ENCODE results near the gene ZBTB18. TPM values are rescaled to one million over a fixed set of nuclear protein-coding genes. Genes with fewer than 3 reads are reported as not detected.

The ZBTB18 gene
- total RNA-seq, 1 experiment from 2014 or later = 4.4 TPM

GRCh38 chr1:244052016-244052727 lies 1.1 kb downstream of the ZBTB18 start:
- Histone ChIP-seq H3K36me3 (no peaks in the 10 kb centered on the region), H3K27me3 (peaks cover 17% of the 10 kb centered on the region), H3K9me3 (no peaks in the 10 kb centered on the region), H3K4me3 (no peak overlapping the region)
- no peak for DNase-seq

DNA sequence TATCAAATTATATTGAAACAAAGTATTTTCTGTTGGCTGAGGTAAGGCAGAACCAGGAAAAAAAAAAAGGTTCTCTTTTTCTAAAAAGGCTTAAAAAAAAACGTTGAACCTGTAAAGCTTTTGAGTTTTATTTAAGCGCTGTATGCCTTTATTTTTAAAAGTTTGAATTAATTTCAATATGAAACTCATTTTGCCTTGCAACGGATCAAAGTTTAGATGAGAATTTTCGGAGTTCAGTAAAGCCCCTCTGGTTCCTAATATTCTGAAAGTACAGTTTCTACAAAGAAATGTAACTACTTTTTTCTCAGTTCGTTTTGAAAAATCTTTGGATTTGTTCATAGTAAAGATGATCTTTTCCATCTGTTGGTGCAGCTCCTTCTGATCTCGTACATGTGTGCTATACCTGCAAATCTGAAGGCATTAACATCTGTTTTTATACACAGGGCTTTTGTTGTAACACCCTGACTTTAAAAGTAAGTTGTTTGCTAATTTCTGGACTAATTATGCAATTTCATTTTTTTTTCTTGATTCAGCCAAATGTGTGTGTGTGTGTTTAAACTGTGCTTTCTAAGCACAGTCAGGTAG lies 1.7 kb downstream of the ZBTB18 start:
- H3K4me3 ChIP-seq = no peak overlapping the region
- H3K27me3 ChIP-seq = peaks cover 11% of the 10 kb centered on the region
- no peak for DNase-seq
- no peaks in the 10 kb centered on the region for H3K36me3 ChIP-seq
- H3K9me3 ChIP-seq = no peaks in the 10 kb centered on the region

- peaks cover 10% of the 10 kb centered on the region for H3K27me3 ChIP-seq
- no peaks in the 10 kb centered on the region for H3K36me3 ChIP-seq
- DNase-seq = no peak
- H3K9me3 ChIP-seq = no peaks in the 10 kb centered on the region
- H3K4me3 ChIP-seq = no peak overlapping the region
Measured at GRCh38 chr1:244053831-244054230, 2.7 kb downstream of the ZBTB18 start.

DNA sequence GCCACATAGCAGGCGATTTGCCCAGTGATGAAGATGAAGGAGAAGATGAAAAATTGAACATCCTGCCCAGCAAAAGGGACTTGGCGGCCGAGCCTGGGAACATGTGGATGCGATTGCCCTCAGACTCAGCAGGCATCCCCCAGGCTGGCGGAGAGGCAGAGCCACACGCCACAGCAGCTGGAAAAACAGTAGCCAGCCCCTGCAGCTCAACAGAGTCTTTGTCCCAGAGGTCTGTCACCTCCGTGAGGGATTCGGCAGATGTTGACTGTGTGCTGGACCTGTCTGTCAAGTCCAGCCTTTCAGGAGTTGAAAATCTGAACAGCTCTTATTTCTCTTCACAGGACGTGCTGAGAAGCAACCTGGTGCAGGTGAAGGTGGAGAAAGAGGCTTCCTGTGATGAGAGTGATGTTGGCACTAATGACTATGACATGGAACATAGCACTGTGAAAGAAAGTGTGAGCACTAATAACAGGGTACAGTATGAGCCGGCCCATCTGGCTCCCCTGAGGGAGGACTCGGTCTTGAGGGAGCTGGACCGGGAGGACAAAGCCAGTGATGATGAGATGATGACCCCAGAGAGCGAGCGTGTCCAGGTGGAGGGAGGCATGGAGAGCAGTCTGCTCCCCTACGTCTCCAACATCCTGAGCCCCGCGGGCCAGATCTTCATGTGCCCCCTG lies 3.3 kb downstream of the ZBTB18 start:
- no peaks in the 10 kb centered on the region for H3K36me3 ChIP-seq
- no peaks in the 10 kb centered on the region for H3K9me3 ChIP-seq
- no peak for DNase-seq
- H3K27me3 ChIP-seq = peaks cover 10% of the 10 kb centered on the region
- H3K4me3 ChIP-seq = no peak overlapping the region

- Histone ChIP-seq H3K9me3 (no peaks in the 10 kb centered on the region), H3K4me3 (no peak overlapping the region), H3K36me3 (no peaks in the 10 kb centered on the region), H3K27me3 (peaks cover 11% of the 10 kb centered on the region)
- no peak for DNase-seq
Measured at GRCh38 chr1:244054924-244055263, 3.8 kb downstream of the ZBTB18 start.

GRCh38 chr1:244056577-244056976 lies 5.5 kb downstream of the ZBTB18 start:
- Histone ChIP-seq H3K9me3 (no peaks in the 10 kb centered on the region), H3K4me3 (no peak overlapping the region), H3K27me3 (peaks cover 5% of the 10 kb centered on the region; the same call in 1 of the 2 replicates), H3K36me3 (no peaks in the 10 kb centered on the region)
- DNase-seq = no peak

DNA sequence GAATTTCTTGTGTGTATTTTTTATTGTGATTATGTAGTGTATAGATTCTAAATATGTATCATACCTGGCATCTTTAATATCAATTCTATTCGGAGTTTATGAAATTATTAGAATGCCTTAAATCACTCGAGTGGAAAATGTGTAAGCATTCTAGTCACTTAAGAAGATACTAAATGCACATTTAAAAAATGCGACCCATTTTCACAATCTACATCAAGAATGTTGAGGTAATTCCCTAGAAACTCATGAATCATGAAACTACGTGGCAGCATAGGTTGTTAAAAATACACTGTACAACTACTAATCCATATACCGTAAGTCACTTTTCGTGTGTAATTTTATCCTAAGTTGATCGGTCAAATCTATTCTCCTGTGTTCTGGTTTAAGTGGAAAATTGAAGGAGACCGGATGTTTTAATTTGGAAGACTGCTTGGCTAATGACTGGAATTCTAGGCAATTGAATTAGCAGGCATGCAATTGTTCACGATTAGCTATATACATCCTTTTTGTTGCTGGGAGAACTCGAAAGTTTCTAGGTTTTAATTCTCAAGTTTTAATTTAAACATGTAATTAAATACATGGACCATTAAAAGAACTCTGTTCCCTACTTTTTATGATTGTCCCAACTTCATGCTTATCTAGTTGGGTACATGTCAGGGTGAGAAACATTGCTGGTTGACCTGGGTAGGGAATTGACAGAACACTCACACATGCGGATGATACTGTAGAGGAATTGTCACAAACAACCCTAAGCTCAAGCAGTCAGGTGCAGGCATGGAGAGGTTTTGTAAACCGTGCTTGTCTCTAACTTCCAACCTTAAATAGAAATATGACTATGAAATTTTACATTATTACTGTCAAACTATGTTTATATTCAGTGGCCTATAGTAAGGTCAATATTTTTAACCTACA lies 6.6 kb downstream of the ZBTB18 start:
- peaks cover 3% of the 10 kb centered on the region; the same call in 1 of the 2 replicates for H3K27me3 ChIP-seq

GRCh38 chr1:244060117-244060516 lies 9.0 kb downstream of the ZBTB18 start:
- no peaks in the 10 kb centered on the region for H3K36me3 ChIP-seq
- no peak for DNase-seq
- peaks cover 3% of the 10 kb centered on the region; the same call in 1 of the 2 replicates for H3K27me3 ChIP-seq
- no peak overlapping the region for H3K4me3 ChIP-seq
- H3K9me3 ChIP-seq = no peaks in the 10 kb centered on the region

More for the DNA sequence above, 6.6 kb downstream of the ZBTB18 start:
- no peak overlapping the region for H3K4me3 ChIP-seq
- H3K36me3 ChIP-seq = no peaks in the 10 kb centered on the region
- no peaks in the 10 kb centered on the region for H3K9me3 ChIP-seq
- DNase-seq = no peak

- Histone ChIP-seq H3K27me3 (peaks cover 3% of the 10 kb centered on the region; the same call in 1 of the 2 replicates), H3K4me3 (no peak overlapping the region), H3K36me3 (no peaks in the 10 kb centered on the region), H3K9me3 (no peaks in the 10 kb centered on the region)
- no peak for DNase-seq
Measured at GRCh38 chr1:244060686-244061085, 9.6 kb downstream of the ZBTB18 start.

DNA sequence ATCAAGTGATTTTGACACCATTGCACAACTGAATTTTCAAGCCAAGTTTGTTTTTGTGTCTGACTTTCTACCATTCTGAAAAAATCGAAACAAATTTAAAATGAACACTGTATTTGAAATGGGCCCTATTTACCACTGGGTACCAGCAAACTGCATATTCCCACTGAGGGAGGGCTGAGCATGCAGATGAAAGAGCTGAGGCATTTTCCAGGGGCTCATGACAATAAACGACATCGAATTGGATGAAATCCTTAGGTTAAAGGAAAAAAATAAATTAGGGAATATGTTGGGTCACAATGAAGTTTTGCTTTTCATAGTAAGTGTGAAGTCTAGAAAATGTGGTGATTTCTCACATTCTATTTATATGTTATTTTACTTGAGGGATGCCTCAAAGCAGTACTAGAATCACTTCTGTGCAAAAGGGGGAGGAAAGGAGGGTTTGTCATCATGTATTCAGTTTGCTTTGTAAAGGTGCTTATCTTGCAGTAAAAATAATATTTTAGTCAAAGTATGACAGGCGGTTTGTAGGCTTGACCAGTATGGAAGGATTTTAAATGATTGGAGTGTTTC lies 11.2 kb downstream of the ZBTB18 start:
- Histone ChIP-seq H3K36me3 (no peaks in the 10 kb centered on the region), H3K27me3 (peaks cover 3% of the 10 kb centered on the region; the same call in 1 of the 2 replicates), H3K4me3 (no peak overlapping the region), H3K9me3 (no peaks in the 10 kb centered on the region)
- DNase-seq = no peak

DNA sequence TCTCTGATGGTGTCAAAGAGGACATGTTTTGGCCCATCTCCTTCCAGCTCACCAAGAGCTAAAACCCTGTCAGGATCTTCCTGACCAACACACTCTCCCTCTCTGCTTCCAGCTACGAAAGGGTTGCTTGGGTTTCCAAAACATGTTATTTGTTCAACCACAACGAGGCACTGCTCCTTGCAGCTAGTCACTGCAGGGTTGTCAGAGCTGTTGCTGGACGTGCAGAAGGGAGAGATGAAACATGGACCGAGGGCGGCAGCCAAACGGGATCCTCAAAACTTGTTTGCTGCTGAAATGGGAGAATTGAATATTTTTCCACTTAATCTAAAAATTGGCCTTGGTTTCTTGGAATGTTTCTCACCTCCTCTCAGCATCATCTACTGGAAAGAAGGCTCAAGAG lies 12.4 kb downstream of the ZBTB18 start:
- Histone ChIP-seq H3K36me3 (no peaks in the 10 kb centered on the region), H3K9me3 (no peaks in the 10 kb centered on the region), H3K27me3 (peaks cover 3% of the 10 kb centered on the region; the same call in 1 of the 2 replicates), H3K4me3 (no peak overlapping the region)
- DNase-seq = no peak

DNA sequence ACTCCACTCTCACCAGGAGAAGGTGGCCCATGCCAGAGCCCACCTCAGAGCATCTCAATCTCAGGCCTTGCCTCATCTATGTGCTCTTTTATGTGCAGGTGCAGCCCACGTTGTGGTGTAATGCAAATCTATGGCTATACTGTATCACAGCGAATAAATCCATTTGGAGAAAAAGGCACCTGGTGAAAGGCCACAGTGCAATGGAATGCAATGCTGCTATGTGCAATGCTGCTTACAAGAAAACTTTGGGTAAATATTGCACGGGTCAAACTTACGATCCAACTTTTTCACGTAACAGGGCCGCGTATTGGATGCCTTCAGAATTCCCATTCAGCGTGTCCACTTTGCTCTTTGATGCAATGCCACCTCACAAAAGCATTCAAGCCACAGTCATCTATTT lies 13.5 kb downstream of the ZBTB18 start:
- Histone ChIP-seq H3K4me3 (no peak overlapping the region), H3K27me3 (peaks cover 3% of the 10 kb centered on the region; the same call in 1 of the 2 replicates), H3K9me3 (no peaks in the 10 kb centered on the region), H3K36me3 (no peaks in the 10 kb centered on the region)
- no peak for DNase-seq

DNA sequence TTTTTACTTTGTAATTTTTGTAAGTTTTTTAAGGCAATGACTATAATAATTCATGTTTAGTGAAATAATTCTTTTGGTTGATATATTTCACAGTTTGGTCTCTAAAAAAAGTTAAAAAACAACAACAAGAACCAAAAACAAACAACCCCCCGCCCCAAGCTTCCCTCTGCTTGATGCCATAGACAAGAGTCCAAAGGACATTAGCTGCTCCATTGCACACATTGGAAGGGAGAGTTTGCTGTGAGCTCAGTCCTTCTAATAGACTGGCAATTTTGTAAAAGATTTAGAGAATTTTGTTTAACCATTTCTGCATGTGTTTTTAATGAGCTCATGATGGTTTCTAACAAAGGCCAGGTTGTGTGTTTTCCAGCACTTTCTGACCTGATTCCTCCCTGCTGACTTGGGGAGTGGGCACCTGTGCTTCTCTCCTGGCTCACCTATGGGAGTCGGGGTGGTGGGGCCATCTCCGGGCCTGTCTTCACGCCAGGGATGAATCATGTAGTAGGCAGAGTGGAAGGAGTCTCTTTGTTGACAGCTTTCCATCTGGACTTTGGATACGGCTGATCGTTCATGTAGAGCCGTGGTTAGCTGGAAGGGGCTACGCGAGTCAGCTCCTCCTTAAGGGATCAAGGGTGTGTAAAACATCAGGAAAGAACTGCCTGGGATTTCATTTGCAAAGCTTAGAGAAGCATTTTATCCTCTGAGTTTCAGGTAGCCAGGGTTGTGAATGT lies 14.1 kb downstream of the ZBTB18 start:
- H3K36me3 ChIP-seq = no peaks in the 10 kb centered on the region
- no peaks in the 10 kb centered on the region; the same call in 1 of the 2 replicates for H3K27me3 ChIP-seq
- no peak overlapping the region for H3K4me3 ChIP-seq
- peak; percentile 35 for DNase-seq
- H3K9me3 ChIP-seq = no peaks in the 10 kb centered on the region

GRCh38 chr1:244065960-244066388 lies 14.9 kb downstream of the ZBTB18 start:
- DNase-seq = no peak

GRCh38 chr1:244066954-244067716 lies 16.1 kb downstream of the ZBTB18 start:
- no peaks in the 10 kb centered on the region for H3K36me3 ChIP-seq
- DNase-seq = no peak
- H3K9me3 ChIP-seq = no peaks in the 10 kb centered on the region
- no peaks in the 10 kb centered on the region; the same call in 1 of the 2 replicates for H3K27me3 ChIP-seq
- H3K4me3 ChIP-seq = no peak overlapping the region

More at GRCh38 chr1:244065960-244066388, 14.9 kb downstream of the ZBTB18 start:
- H3K36me3 ChIP-seq = no peaks in the 10 kb centered on the region
- H3K9me3 ChIP-seq = no peaks in the 10 kb centered on the region
- H3K4me3 ChIP-seq = no peak overlapping the region
- H3K27me3 ChIP-seq = no peaks in the 10 kb centered on the region; the same call in 1 of the 2 replicates

Data from MG63 (cell line).